HG02759 (cell line): ENCODE measurements around the gene TMED4.
A peak's percentile ranks its signal among the peaks of the same experiment; 100 is the strongest.

ENCODE experiments used
- ATAC-seq: cut with Tn5 transposase; IDR thresholded peaks from one replicate; pipeline ENCODE4 v1.9.1; 2021; ENCODE audit warnings: mild to moderate bottlenecking, moderate library complexity; ENCODE audit not compliant: unreplicated experiment

TMED4 gene

DNA sequence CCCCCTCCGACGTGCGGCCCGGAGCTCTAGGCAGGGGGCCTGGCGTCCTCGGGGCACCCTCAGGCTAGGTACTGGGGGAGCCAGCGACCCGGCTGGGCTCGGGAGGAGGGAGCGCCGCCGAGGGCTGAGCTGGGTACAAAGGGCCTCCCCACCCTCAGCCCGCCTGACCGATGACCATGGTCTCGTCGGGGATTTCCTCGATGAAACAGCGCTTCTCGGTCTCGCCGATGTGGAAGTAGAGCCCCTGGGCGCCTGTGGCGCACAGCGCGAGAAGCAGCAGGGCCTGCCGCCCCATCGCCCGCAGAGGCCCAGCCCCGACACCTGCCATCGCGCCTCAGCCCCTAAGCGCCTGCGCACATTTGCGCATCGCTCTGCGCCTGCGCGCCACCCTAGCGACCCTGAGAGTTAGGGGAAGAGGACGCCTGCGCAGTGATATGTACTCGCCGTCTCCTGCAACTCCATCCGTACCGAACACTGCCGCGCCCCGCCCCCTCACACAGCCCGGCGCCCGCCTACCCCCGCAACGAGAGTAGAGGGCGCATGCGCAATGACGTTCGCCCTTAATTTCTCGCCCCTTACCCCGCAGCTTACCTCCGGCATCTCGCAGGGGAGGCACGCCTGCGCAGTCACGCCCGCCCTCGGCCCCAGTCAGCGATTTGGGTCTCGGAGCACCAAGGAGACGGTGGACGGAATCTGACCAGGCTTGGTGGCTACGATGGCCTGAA lies at the start of gene TMED4:
TSS of gene TMED4 (minus strand) at position 353 of the 725 bp plus-strand sequence. CDS start at position 328, 25 bp downstream.
- peak; percentile 91 for ATAC-seq

DNA sequence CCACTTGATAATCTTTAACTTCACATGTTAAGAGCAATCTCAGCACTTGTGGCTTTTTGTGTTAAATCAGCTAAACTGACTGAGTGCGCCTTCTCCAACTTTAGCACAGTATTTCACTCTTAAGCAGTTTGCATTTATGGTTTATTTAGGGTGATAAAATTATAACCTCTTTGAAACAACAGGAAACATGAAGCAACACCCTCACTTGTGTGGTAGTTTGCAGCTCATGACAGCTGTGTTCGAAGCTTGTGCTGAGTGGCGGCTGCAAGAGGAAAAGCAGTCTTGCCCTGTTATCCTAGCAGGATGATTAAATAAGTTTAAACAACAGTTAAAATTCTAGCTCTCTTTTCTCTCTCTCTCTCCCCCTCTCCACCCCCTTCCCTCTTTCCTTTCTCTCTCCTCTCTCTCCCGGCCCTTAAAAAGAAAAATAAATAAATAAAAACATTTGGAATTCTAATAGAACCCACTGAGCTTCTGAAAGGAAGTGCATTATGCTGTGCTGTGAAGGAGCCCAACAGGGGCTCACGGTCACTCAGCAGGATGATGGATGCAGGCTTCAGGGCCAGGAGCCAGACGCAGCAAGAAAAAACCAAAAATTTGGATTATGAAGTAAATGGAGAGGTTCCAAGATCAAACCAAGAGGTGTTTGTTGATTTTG lies 49.6 kb upstream of the TMED4 start:
- ATAC-seq: no peak

DNA sequence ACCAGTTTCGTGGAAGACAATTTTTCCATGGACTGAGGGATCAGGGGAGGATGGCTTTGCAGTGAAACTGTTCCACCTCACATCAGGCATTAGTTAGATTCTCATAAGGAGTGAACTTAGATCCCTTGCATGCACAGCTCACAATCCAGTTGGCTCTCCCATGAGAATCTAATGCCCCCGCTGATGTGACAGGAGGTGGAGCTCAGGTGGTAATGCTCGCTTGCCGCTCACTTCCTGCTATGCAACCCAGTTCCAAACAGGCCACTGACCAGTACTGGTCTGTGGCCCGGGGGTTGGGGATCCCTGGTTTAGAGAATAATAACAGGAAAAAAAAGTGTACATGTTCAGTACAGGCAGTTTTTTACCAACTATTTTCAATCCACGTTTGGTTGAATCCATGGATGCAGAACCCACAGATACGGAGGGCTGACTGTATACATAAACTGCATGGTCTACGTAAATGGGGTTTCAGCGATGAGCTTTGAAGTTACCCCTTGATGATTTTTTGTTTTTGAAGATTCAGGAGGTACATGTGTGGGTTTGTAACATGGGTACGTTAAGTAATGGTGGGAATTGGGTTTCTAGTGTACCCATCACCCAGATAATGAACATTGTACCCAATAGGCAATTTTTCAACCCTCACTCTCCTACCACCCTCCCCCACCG lies 48.9 kb upstream of the TMED4 start:
- no peak for ATAC-seq

DNA sequence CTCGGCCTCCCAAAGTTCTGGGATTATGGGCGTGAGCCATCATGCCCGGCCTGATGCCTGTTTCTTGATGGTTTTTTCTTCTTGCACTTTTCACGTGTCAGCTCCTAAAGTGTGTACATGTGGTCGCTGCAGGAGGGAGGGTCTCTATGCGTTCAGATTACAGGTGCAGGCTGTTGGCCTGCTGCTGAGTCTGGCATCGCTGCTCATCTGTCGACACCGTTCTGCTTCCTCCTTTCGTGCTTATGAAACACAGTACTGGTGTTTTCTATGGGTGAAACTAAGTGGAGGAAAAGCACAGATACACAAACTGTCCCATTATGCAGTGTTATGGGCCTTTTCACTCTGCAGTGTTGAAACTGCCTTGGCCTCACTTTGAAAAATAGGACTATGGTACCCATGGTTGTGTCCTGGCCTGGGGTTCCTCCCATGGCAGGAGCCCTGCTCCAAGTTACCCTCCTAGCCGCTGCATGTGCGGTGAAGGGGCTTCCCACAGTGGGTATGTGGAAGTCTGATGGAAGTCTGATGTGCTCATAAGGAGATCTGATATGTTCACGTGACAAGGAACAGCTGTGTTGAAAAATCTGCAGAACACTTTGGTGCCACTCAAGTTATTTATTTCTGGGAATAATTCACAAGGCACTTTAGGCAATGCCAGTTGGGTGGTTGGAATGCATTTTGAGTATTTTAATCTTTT lies 47.9 kb upstream of the TMED4 start:
- no peak for ATAC-seq

DNA sequence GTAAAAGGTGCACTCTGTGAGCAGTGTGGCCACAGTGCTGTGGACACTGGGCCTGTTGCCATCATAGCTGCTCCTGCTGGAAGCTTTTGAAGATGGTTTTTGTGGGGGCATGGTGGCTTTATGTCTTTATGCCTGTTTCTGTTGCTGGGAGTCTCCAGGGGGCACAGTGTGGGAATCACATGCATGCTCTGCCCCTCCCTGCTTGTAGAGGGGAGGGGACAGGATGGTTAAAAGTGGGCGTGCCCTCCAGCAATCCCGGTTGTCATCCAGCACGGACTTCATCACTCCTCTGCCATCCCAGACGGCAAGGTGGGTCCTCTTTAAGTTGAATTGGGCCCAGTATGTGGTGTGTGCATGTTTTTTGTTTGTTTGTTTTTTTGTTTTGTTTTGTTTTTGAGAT lies 44.6 kb upstream of the TMED4 start:
- ATAC-seq: no peak

DNA sequence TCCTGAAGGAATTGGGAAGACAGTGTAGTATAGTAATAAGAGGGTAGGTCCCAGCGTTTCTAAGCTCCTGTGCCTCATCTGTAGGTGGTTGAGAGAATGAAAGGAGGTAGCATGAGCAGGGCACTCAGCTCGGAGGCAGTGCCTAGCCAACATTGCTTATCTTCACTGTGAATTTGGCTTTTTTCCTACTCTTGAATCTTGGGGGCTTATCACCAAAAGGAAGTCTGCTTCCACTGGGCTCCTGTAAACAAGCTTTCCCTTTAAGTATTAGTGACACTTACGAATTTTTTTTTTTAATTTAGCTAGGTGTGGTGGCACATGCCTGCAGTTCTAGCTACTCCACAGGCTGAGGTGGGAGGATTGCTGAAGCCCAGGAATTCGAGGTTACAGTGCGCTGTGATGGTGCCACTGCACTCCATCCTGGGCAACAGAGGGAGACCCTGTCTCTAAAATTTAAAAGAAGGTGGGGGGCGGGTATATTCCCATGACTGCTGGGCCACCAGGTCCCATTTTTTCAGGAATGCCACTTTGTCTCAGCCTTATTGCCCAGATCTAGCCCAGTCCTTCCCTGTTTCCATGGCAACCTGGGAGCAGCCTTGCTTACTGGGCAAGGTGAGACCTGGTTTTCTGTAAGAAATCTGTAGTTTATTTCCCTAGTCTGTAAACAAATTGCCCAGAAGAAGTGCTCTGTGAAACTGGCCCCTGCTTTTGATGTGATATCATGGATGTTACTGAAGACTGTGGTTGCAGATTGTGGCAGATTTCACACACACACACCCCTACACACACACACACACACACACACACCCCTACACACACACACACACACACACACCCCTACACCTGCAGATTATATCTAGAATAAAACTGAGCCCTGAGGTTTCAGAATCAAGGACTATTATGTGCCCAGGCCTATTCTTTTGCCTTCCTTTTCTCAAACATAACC lies 43.8 kb upstream of the TMED4 start:
- ATAC-seq: no peak

DNA sequence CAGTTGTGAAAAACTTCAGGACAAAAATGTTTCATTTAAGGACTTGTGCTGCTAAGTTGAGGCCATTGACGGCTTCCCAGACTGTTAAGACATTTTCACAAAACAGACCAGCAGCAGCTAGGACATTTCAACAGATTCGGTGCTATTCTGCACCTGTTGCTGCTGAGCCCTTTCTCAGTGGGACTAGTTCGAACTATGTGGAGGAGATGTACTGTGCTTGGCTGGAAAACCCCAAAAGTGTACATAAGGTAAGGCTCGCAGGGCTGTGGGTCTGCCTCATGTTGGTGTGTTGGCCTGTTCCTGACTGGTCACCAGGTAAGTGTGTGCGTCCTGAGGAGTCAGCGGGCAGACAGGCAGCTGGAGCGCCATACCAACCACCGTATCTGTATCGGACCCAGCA lies 42.3 kb upstream of the TMED4 start:
- no peak for ATAC-seq

DNA sequence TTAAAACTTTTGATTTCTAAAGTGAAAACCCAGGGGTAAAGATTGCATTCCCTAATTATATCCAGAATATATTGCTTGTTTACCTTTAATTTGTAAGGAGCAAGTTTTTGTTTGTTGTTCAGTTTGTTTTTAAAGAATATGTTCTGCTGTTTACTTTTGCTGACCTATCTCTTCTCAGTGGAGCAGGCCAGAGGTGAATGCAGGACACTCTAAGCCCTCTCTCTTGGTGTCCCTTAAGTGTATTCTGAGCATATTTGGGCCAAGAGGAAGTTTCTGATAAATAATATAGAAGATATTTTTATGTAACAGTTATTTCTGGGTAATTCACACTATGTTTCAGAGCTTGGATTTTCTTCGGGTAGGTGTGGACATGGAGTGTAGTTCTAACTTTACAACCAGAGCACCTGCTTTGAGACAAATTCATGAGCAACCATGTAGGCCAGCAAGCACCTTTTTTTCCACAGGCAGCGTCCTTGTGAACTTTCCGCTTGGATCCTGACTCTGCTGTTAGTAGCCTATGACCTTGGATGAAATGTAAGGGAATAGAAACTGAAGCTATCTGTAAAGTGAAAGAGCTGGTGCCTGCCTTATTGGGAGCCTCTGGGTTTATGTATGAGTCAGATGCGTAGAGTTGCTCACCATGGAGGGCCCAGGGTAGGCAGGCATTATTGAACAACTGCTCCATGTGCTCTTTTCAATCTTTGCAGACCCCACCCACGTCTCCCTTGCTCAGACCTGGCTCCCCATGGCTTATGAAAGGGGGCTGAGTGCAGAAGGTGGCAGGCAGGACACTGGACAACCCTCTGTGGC lies 40.5 kb upstream of the TMED4 start:
- ATAC-seq: peak; percentile 83

DNA sequence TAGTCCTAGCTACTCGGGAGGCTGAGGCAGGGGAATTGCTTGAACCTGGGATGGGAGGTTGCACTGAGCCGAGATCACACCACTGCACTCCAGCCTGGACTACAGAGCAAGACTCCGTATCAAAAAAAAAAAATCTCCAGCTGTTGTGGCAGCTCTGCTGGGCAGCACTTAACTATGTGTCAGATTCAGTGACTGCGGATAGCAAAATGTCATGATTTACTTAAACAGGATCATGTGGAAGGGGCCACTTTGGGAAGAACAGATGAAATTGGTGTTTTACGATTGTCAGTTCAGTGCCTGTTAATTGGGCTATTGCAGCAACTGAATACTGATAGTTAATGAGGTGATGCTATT lies 39.7 kb upstream of the TMED4 start:
- ATAC-seq: no peak

DNA sequence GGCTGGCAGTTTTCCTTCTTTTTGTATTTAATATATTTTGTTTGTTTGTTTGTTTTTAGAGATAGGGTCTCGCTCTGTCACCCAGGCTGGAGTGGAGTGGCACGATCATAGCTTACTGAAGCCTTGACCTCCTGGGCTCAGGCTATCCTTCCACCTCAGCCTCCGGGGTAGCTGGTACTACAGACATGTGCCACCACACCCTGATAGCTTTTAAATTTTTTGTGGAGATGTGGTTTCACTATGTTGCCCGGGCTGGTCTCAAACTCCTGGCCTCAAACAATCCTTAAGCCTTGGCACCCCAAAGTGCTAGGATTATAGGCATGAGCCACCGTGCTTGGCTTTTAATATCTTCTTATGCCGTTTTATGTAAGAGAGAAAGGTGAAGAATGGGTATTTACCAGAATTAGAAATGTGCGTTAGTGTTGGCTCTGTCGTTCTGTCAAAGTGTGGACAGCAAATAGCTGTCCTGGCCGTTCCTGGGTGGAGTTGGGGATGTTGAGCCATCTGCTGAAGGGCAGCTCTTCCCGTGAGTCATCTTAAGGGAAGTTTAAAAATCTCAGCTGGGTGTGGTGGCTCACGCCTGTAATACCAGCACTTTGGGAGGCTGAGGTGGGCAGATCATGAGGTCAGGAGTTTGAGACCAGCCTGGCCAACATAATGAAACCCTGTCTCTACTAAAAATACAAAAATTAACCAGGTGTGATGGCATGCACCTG lies 39.2 kb upstream of the TMED4 start:
- no peak for ATAC-seq

DNA sequence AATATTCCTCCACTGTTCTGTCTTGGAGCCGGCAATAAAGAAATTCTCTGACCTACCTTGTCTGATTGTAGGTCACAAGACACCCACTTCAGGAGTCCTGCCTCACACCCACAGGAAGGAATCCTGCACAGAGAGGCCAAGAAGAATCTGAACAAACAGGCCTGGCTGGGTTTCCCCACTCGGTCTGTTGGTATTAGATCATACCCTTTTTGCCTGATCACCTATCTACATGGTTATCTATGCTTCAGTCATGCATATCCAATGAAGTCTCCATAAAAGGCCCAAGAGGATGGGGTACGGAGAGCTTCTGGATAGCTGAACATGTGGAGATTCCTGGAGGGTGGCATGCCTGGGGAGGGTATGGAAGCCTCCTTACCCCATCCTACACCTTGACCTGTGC lies 36.7 kb upstream of the TMED4 start:
- no peak for ATAC-seq

DNA sequence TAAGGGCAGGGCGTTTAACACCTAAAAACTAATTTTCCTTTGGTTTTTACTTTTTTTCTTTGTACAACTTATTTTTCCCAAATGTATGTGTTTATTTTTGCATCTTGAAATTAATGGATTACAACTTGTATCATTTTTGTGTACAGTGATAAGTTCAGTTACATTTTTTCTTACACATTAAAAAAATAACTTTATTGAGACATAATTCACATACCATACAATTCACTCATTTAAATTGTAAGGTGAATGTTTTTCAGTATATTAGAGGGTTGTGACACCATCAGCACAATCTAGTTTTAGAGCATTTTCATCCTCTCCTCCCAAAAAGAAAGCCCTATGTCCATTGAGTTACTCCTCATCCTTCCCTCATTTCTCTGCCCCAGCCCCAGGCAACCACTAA lies 36.0 kb upstream of the TMED4 start:
- ATAC-seq: no peak

DNA sequence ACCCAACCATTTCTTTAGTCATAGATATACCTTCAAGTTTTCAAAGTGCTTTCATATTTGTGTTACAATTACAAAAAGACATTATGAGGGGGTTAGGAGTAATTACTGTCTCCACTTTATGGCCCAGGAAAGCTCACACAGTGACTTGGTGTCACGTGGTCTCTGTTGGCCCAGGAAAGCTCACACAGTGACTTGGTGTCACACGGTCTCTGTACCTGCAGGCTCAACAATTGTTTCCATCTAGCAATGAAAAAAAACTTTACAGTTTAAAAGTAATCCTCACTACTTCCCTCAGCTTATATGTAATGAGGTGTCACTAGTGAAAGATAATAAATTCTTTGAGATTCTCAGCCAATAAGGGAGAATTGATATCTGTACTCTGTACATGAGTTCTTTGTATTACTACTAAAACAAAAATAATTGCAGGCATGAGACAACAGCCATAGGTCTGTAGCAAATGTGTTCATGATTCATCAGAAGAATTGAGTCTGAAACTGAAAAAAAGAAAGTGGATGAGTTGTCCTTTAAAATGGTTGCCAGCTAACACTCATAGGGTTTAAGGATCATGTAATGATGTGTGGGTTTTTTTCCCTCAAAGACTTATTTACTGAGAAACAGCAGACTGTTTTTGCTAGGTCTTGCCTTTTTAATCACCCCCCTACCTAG lies 35.3 kb upstream of the TMED4 start:
- ATAC-seq: peak; percentile 51

DNA sequence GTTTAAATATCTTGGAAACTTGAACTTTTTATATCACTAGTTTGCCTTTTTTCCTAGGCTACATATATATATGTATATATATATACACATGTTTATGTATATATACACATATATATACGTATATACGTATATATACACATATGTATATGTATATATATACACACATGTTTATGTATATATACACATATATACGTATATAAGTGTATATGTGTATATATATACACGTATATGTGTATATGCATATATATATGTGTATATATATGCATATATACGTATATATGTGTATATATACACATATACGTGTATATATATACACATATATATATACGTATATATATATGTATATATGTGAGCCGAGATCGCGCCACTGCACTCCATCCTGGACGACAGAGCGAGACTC lies 34.5 kb upstream of the TMED4 start:
- no peak for ATAC-seq

DNA sequence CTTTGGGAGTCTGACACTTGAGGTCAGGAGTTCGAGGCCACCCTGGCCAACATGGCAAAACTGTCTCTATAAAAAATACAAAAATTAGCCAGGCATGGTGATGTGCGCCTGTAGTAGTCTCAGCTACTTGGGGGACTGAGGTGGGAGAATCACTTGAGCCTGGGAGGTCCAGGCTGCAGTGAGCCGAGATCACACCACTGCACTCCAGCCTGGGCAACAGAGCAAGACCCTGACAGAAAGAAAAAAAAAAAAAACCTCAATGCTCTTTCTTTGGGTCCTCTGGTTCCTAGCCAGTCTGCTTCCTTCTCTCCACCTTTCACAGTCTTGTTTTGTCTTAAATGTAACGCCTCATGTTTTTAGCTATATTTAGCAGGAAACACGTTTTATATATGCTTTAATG lies 33.8 kb upstream of the TMED4 start:
- no peak for ATAC-seq

DNA sequence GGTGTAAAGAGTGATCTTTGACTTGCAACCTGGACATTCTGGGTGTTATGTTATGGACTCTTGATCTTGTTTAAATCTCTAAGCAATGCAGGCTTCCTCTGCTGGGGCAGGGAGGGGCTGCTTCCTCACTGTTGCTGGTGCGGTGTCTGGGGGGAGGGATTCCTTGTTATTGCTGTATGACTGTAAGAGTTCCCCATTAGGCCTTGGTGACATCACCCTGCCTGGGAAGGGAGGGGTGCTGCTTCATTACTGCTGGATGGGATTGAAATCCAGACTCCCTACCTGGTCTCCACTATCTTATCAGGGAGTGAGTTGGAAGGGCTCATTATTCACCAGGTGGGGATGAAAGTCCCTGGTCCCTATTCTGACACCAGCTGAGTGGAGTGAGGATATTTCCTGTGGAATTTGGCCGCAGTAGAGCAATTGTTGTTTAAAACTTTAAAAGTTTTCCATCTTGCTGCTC lies 33.1 kb upstream of the TMED4 start:
- ATAC-seq: no peak

DNA sequence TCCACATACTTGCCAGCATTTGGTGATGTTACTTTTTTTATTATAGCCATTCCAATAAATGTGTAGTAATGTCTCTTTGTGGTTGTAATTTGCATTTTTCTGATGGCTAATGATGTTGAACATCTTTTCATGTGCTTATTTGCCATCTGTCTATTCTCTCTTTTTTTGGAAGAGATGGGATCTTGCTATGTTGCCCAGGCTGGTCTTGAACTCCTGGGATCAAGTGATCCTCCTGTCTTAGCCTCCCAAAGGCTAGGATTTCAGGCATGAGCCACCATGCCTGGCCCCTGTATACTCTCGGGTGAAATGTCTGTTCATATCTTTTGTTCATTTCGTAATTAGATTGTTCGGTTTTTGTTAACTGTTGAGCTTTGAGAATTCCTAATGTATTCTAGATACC lies 27.8 kb upstream of the TMED4 start:
- ATAC-seq: no peak

DNA sequence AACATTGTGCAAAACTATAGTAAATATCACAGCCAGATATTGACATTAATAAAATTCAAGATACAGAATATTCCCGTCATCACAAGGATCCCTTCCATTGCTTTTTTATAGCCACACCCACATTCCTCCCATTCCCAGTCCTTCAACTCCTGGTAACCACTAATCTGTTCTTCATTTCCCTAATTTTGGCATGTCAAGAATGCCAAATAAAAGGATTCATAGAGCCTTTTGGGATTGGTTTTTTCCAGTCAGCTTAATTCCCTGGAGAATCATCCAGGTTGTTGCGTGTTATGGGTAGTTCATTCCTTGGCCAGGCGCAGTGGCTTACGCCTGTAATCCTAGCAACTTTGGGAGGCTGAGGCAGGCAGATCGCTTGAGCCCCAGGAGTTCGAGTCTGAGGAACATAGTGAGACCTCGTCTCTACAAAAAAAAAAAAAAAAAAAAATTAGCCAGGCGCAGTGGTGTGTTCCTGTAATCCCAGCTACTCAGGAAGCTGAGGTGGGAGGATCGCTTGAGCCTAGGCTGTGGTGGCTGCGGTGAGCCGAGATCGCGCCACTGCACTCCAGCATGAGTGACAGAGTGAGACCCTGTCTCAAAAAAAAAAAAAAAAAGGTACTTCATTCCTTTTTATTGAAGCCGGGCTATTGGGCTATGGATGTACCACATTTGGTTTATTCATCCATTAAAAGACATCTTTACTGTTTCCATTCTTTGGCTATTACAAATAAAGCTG lies 27.1 kb upstream of the TMED4 start:
- ATAC-seq: no peak
